Superior temporal gyrus (tissue), 1 donor: ENCODE data around the gene PAPLN.
A peak's percentile ranks its signal among the peaks of the same experiment; 100 is the strongest.

ENCODE experiments used
- DNase-seq: peaks from one replicate; pipeline ENCODE4 v3.0.0-alpha.2; 2016; ENCODE audit errors: extremely low spot score

PAPLN gene

DNA sequence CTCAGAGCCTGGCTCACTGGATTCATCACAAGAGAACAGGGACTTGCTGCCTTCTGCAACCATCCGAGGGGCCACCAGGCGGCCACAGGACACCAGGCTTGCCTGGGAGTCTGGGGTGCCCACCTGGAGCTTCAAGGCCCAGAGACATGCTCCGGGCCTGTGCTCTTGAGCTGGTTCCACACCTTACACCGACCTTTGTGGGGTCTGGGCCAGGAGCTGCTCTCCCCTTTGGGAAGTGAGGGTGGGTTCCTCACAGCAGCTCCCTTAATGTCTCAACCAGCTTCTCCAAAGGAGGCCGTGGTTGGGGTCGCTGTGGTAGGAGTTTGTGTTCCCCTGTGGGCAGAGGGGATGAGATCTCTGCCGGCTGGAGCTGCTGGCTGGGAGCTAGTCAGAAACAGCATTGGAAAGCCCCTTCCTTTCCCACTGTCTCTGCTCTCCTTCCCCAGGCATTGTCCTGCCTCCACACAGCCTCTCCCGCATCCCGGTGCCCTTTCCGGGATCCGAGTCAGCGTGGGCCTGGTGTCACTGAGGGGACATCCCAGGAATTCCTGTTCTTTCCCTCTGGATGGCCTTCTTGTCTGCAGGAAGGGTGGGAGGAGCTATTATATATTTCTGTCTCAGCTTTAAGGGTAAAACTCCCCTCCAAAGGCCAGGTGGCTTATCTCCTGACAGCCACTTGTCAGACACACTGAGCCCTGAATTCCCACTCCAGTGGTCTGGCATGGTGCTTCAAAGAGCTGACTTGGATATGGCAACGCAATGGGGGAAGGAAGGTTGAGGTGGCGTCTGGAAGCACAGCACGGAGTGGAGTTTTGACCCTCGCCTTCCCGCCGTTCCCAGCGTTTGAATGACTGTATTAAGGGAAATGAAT, 5.1 kb upstream of the PAPLN start:
- DNase-seq, result no peak

GRCh38 chr14:73232984-73233383, 4.3 kb upstream of the PAPLN start:
- DNase-seq, result no peak

- DNase-seq, result no peak
Observed at GRCh38 chr14:73233564-73233963, 3.7 kb upstream of the PAPLN start.

- no peak for DNase-seq
Observed at GRCh38 chr14:73234029-73234428, 3.3 kb upstream of the PAPLN start.

GRCh38 chr14:73234586-73235394, 2.5 kb upstream of the PAPLN start:
- no peak for DNase-seq

DNA sequence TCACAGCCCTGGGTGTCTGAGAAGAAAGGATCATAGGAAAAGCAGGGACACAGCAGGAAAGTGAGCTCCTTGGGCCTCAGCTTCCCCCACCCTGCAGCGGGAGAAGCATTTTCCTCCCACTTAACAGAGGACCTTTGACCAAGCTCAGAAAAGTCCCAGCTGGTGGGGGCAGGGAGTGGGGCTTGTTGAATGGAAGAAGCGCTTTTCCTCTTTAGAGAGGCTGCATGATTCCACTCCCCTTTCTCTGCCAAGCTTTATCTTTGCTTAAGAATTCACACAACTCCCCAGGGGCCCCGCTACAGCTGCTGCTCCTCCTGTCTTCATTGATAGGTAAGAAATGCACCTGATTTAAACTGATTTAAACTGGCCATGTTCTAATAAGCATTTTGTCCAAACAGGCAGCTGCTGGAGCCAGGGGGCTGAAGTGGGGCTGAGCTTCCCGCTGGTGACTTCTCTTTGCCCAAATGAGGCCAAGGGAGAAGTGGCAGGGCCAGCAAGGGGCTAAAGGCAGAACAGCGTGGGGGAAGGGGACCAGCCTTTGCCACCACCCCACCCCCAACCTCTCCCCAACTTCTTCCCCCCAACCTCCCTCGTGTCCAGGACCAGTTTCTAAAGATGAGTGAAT, 1.7 kb upstream of the PAPLN start:
- no peak for DNase-seq

- no peak for DNase-seq
Observed at GRCh38 chr14:73236157-73236556, 1.1 kb upstream of the PAPLN start.

DNA sequence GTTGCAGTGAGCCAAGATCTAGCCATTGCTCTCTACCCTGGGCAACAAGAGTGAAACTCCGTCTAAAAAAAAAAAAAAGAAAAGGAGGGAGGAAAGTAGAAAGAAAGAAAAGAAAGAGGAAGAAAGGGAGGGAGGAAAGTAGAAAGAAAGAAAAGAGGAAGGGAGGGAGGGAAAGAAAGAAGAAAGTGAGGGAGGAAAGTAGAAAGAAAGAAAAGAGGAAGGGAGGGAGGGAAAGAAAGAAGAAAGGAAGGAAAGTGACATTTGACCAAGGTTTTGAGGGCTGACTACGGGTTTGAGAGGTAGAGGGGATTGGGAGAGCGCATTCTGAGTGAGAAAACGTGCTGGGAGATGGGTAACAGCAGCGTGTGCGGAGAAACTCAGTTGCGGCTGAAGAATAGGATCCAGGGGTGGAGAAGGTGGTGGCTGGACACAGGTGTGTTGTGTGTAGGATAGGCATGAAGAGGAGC, 521 bp upstream of the PAPLN start:
- no peak for DNase-seq

GRCh38 chr14:73237786-73238423, 599 bp downstream of the PAPLN start:
- DNase-seq, result no peak

DNA sequence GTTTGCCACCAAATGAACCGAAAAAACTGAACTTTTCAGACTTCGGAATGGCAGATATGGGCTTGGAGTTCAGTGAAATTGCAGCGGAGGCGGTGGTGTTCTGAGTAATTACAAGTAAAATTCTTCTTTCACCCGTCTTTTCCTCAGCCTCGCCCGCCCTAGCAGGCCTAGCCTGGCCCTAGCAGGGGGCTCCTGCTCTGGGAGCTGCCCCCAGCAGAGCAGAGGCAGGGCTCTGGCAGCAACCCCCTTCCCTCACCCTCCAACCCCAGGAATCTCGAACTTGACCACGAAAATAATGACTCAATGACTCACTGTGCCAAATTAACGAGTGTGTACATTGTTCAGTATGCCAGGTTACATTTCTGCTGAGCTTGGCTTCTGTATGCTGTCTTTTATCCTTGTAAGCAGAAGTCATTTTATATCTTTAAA, 1.1 kb downstream of the PAPLN start:
- no peak for DNase-seq

DNA sequence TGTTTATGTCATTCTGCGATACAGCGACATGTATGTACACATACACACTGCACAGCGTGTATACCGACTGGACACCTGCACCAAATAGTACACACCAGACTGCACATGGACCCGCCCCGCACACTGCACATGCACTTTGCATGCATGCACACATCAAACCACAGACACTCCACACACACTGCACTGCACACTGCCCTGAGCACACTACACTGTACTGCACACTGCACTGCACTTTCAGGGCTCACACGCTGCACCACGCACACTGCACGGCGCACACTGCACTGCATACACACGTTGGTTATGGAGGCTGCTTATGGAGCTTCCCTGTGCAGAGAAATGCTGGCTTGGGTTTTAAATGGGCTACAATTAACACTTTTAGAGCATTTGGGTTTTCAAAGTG, 1.6 kb downstream of the PAPLN start:
- no peak for DNase-seq

DNA sequence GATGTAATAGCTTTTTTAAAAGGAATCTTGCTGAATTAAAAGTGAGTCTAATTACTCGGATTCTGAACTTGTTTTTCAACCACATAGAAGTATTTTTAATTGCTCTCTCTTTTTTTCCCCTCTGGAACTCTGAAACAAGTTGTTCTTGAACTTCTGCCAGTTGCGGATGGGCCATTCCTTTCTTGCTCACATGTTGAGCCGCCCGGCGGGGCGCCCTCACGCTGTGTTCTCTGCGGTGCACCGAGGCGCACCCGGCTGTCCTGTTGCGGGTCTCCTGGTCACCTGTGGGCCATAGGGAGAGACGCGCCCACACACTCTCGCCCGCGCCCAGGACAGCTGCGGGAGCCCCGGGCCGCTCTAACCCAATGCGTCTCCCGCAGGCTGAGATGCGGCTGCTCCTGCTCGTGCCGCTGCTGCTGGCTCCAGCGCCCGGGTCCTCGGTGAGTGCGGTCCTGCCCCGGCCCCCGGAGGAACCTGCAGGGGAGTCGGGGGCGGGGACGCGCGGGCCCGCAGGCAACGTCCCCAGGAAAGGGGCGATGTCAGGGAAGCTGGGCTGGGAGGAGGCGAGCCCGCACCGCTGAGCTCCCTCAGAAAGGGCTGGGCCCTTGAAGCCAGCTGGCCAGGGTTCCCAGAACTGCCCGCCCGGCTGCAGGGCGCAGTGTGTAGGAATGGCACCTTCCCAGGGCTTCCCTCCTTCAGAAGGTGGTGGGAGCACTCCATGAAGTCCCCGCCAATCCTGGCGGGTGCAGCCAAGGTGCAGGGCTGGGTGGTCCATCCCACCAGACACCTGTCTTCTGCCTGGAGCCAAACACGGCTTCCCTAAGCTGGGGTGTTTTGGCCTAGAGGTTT, 2.3 kb downstream of the PAPLN start:
- peak; percentile 54 for DNase-seq

- no peak for DNase-seq
Observed at GRCh38 chr14:73240816-73241480, 3.6 kb downstream of the PAPLN start.

DNA sequence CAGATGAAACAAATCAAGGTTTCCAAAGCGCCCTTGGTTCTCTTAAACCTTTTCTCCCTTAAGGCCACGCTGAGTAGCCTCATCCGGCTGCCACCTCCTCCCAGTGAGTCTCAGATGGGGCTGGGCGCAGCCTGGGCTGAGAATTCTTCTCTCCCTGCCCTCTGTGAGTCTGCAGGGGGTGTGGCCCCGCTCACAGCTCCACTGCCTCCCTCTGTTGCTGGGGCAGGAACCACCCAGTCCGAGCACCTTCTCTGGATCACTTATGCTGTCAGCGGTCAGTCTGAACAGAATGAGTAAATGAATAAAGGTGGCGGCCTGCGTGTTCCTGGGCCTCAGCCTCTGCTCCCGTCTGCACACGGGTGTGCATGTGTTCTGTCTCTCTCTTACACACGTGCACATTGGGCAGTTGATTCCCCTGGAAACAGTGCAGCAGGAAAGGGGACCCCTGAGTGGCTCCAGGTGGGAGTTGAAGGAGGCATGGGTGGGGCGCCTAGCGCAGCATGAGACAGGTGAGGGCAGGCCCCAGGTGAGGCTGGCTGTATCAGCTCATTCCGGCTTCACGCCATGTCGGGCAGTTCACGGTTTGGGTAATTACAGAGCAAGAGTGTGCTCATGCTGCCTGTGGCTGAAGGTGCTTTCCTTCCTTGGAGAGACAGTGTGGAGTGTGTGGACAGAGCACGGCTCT, 4.3 kb downstream of the PAPLN start:
- no peak for DNase-seq

DNA sequence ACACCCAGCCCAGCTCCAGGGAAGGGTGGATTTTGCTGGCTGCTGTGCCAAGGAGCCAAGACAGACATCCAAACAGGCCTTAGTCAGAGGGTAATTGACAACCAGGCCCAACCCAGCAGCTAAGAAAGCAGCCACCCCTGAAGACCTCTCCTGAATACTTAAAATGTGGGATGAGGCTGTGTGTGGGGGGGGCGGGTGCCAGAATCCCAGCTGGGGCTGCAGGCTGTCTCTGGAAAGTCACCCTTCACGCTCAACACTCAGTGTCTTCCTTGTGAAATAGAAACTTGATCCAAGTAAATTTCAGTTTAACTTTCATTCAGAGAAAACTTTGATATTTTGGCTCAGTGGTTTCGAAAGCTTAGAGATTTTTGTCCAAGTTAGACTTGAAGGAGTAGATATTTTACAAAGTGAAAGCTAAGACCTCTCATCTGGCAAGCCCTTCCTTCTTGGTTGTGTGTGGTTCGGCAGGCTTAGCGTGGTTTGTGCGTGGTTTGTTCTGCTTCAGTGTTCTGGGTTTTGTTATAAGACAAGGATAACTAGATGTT, 5.1 kb downstream of the PAPLN start:
- no peak for DNase-seq

DNA sequence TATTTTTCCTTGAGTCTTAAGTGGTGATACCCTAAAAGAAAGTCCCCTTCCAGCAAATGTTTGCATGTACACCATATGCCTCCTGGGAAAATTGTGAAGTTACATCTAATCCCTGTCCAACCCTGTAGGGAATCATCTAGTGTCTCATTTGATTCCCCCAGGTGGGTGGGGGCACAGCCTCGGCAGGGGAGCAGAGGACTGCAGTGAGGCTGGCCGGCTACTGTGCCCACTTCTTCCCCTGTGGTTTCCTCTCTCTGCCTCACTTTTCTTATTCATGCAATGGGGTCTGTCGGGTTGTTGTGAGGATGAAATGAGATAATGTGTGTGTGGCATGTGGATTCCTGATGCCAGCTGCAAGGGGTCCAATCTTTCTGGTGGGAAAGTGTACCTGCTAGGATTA, 6.0 kb downstream of the PAPLN start:
- DNase-seq, result no peak

DNA sequence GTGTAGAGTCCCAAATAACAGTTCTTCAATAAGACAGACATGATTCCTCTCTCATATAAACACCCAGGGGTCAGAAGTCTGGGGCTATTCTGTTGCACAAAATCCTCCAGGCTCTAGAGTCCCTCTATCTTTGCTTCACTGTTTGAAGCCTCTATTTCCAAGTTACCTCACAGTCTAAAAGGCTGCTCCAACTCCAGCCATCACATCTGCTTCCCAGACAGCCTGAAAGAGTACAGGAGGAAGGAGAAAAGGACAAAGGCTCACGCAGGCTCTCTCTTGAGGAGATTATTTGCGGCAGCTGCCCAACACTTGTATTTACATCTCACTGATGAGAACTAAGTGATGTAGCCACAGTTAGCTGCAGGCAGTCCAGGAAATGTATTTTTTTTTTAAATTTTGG, 6.4 kb downstream of the PAPLN start:
- no peak for DNase-seq

- DNase-seq, result no peak
Observed at GRCh38 chr14:73244541-73245290, 7.4 kb downstream of the PAPLN start.
